ENCODE measurements around the gene B4GALT6.

GRCh38 chr18:31686572-31686971 lies 2.2 kb upstream of the B4GALT6 start:
- TF ChIP-seq CTCF (IDR thresholded peaks at IDR 0.05 in 2 of 3, conservative IDR thresholded peaks at IDR 0.05 in 1 of 3; ENCODE audit: insufficient read depth in 2 of 3, low read depth in 1 of 3, low read length in 3 of 3) = no peak
- no peak for TF ChIP-seq RFX7 (CRISPR knock-in tag; IDR thresholded peaks at IDR 0.05)
- TF ChIP-seq PTTG1 (tag; IDR thresholded peaks at IDR 0.05; ENCODE audit: low read depth) = no peak
- TF ChIP-seq ZNF23 (CRISPR knock-in tag; IDR thresholded peaks at IDR 0.05) = no peak
- no peak for TF ChIP-seq TBP (optimal IDR thresholded peaks at IDR 0.05; ENCODE audit: low read depth, low read length)
- no peak for TF ChIP-seq REST (IDR thresholded peaks at IDR 0.05; ENCODE audit: borderline replicate concordance)
- no peak for TF ChIP-seq REST (CRISPR knock-in tag; IDR thresholded peaks at IDR 0.05; ENCODE audit: low read depth)
- TF ChIP-seq STAT6 (CRISPR knock-in tag; IDR thresholded peaks at IDR 0.05) = no peak
- TF ChIP-seq YY1 (IDR thresholded peaks at IDR 0.05; ENCODE audit: borderline replicate concordance in 1 of 3, control insufficient read depth in 1 of 3, extremely low read depth in 1 of 3, insufficient read depth in 3 of 3, insufficient read length in 1 of 3, insufficient replicate concordance in 2 of 3, low read depth in 1 of 3, low read length in 2 of 3) = no peak
